Erythroblast (primary cell): ENCODE data around the gene NAPSA.
"Not testable (repeated sequence)": the region's sequence is repeated elsewhere in the genome, so short reads cannot be mapped to it uniquely, and the experiment has no call there.

ENCODE experiments used
- DNase-seq, 2 experiments: peaks; one replicate each; lab custom pipeline; 2025; lab: John Stamatoyannopoulos, UW
- GATA1 ChIP-seq: IDR thresholded peaks from 2 replicates; pipeline ENCODE4 v1.6.1; 2011; ENCODE audit warnings: low read depth, mild to moderate bottlenecking, control low read depth, low read length, moderate library complexity
- POLR2A ChIP-seq: IDR thresholded peaks from 2 replicates; pipeline ENCODE4 v1.6.1; 2011; ENCODE audit warnings: mild to moderate bottlenecking, low read length

The NAPSA gene

DNA sequence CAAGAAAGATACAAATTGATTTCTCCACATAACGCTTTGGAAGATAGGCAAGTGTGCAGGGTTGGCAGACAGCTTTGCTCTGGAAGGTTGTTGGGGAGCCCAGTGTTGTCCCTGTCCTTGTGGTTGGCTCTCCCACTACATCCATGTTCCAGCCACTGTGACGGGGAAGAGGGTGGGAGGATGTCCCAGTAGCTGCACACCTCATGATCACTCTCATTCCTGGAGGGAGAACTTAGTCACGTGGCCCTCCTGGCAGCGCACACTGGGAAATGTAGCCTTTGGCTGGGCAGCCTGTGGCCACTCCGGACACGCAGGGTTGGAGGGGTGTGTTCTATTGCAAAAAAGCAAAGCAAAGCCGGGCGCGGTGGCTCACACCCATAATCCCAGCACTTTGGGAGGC lies 28.6 kb upstream of the NAPSA start:
- TF ChIP-seq POLR2A = no peak
- TF ChIP-seq GATA1 = no peak
- no peak for DNase-seq

DNA sequence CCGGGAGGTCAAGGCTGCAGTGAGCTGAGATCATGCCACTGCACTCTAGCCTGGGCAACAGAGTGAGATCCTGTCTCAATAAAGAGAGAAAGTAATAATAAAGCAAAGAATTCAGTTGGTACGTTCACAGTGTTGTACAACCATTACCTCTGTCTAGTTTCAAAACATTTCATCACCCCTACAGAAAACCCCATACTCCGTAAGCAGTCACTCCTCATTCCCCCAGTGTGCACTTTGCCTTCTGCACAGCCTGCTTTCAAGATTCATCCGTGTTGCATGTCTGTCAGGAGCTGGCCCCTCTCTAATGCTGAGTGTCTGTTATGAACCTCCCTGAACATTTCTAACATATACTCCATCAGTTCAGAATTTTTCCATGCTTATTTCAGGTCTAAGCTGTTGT lies 28.1 kb upstream of the NAPSA start:
- peak in 1 of 2 experiments; percentile 46 for DNase-seq
- no peak for TF ChIP-seq GATA1
- TF ChIP-seq POLR2A = no peak

DNA sequence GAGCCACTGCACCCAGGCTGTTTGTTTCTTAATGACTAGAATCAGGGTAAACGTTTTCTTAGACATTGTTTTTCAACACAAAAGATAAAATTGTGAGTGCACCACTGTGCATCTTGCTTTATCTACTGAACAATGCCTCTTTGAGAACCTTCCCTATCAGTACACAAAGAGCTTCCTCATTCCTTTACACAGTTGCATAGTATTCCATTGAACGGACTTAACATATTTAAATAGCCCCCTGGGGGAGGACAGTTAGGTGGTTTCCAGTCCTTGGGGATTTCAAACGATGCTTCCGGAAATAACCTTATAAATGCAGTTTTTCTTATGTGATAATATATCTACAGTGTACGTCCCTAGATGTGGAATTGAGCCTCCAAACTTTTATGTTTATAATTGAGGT lies 27.3 kb upstream of the NAPSA start:
- no peak for DNase-seq
- TF ChIP-seq POLR2A (no peak), GATA1 (no peak)

DNA sequence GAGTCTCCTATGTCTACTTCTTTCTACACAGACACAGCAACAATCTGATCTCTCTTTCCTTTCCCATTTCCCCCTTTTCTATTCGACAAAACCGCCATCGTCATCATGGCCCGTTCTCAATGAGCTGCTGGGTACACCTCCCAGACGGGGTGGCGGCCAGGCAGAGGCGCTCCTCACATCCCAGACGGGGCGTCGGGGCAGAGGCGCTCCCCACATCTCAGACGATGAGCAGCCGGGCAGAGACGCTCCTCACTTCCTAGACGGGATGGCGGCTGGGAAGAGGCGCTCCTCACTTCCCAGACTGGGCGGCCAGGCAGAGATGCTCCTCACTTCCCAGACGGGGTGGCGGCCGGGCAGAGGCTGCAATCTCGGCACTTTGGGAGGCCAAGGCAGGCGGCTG lies 25.5 kb upstream of the NAPSA start:
- not testable (repeated sequence) for DNase-seq

DNA sequence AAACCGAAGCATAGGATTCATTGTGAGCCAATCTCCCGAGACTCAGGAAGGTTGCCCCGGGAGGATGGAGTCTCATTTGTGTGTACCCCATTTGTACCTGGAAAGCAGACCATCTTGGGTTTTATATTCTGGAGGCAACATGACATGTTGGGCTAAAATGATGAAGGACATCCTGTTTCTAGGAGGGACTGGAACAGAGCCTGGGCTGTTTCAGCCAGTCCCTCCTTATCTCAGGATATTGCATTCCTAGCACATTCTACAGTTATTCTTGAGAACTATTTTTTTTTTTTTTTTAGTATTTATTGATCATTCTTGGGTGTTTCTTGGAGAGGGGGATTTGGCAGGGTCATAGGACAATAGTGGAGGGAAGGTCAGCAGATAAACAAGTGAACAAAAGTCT lies 24.9 kb upstream of the NAPSA start:
- DNase-seq = not testable (repeated sequence)

DNA sequence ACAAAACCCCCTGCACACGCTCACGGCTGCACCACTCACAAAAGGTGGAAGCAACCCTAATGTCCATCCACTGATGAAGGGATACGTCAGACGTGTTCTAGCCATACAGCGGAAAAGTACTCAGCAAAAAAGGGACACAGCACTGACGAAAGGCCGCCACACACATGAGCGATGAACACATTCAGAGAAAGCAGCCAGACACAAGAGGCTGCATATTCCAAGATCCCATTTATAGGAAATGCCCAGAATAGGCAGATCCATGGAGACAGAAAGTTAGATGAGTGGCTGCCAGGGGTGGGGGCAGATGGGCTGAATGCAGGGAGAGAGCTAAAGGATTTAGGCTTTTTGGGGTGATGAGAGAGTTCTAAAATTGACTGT lies 22.4 kb upstream of the NAPSA start:
- no peak for DNase-seq
- TF ChIP-seq GATA1 (no peak), POLR2A (no peak)

DNA sequence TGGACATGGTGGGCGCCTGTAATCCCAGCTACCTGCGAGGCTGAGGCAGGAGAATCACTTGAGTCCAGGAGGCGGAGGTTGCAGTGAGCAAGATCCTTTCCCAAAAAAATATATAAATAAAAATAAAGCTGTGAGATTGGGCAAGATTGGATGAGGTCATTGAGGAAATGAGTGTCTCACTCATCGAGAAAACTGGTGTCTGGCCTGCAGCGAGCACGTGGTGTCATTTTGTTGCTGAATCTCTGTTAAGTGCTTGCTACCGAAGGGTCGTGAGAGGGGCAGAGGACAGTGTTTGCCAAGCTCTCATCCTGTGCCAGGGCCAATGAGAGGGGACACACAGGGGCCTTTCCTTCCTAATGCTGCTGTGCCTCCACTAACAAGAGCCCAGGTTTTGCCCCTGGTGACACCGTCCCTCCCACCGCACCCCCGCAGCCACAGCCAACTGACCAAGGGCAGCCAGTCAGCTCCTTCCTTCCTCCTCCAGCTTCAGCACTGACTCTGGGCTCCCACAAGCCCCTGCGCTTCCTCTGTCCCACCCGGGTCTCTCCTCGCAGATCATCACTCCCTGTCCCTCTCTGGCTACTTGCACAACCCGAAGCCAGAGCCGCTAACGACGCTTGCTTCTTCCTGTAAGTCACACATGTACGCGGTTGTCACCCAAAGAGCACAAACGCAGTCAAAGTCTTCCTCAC lies 21.9 kb upstream of the NAPSA start:
- TF ChIP-seq POLR2A = no peak
- DNase-seq = no peak

DNA sequence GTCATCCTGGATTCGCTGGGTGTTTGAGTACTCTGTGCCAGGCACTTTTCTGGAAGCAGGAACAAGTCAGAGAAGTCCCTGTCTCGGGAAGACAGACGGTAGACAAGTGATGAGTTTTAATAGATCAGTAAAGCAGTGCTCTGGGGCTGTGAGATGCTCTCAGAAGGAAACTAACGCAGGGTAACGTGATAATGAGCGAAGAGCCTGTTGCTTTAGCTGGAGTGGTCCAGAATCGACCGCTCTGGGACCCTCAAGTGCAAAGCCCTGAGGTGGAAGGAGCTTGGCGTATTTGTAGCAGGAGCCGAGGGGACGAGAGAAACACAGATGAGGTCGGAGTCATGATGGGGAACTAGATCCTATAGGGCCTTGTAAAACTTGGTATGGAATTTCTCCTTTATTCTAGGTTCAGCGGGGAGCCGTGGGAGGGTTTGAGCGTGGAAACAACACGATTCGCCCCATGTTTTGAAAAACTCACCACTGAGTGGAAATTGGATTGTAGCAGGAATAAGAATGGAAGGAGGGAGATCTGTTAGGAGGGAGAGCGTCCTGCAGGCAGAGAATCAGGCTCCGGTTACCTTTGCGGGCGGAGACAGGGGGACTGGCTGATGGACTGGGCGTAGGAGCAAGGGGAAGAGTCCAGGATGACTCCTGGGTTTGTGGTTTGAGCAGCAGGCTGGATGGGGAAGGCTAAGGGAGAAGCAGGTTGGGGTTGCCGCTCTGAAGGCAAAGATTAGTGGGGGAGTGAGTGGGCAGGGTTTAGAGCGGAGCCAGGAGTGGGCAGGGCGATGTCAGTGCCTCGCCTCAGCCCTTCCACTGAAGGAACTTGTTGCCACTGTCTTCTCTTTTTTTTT lies 19.5 kb upstream of the NAPSA start:
- TF ChIP-seq GATA1 (no peak), POLR2A (no peak)
- DNase-seq = peak in 1 of 2 experiments; percentile 51

DNA sequence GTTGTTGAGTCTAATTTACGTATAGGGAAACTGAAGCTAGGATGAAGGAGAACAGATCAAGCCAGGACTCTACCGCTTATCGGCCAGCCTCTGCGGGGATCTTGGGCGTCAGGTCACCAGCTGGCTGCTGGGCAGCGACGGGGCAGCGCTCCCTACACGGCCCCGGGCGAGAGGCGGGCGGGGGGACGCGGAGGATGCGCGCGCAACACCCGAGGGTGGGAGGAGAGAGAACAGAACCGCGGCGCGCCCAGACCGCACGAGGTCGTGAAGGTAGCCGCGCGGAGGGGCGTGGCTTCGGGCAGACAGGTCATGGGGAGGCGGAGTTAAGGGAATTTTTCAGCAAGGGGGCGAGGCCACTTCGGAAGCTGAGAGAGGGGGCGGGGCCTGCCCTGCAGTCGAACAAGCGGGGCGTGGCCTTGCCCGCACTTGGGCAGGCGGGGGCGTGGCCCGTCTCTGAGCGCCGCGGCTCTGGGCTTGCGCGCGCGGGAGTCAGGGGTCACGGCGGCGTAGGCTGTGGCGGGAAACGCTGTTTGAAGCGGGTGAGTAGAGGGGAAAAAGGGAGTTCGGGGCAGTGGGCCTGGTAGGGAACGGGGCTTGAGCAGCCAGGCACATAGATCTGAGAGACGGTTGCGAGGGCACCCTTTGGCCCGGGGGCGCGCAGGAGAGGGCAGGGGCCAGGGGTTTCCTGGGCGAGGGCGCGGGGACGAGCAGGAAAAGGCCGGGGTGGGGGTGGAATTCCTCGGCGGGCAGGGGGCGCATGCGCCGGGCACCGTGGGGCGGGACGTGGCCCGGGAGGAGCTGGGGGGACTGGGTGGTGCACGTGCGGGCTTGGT lies 18.6 kb upstream of the NAPSA start, which contains the start of gene POLD1:
Gene POLD1, plus strand, starts transcription at position 496 of the 833 bp plus-strand sequence. CDS start 14,505 bp downstream, outside the sequence.
- TF ChIP-seq GATA1 = no peak
- peak; percentile 92 for TF ChIP-seq POLR2A
- peak; percentile 99 to 100 for DNase-seq

DNA sequence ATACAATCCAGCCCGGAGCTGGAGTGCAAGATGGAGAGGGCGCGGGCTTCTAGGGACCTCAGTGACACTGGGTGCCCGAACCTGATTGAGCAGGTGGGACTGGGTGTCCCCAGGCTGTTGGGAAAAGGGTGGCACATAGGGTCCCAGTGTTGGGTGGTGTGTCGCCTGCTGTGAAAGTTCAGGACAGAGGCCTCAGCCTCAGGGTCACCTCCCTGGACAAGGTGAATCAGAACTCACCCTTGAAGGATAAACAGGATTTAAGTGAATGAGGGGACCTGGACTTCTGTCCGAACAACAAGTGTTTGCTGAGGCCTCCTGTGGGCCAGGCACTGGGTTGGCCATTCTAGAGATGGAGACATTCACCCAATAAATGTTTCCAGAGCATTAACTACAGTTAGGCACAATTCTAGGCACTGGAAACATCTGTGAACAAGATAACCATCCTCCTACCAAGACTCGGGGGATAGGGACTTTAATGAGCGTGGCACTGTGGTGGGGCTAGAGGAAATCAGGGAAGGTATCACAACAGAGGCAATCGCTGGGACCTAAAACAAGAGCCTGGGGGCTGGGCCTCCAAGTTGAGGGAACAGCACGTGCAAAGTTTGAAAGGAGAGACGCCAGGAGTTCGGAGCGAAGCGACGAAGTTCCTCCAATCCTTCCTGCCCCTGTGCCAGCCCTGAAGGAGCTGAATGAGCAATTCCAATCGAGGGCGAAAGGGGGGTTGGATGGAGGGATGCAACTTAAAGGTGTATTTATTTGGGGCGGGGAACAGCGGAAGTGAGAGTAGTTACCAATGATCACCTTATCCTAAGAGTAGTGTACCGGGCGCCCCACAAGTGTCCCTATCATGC lies 17.8 kb upstream of the NAPSA start:
- DNase-seq = no peak
- TF ChIP-seq POLR2A (no peak), GATA1 (no peak)

DNA sequence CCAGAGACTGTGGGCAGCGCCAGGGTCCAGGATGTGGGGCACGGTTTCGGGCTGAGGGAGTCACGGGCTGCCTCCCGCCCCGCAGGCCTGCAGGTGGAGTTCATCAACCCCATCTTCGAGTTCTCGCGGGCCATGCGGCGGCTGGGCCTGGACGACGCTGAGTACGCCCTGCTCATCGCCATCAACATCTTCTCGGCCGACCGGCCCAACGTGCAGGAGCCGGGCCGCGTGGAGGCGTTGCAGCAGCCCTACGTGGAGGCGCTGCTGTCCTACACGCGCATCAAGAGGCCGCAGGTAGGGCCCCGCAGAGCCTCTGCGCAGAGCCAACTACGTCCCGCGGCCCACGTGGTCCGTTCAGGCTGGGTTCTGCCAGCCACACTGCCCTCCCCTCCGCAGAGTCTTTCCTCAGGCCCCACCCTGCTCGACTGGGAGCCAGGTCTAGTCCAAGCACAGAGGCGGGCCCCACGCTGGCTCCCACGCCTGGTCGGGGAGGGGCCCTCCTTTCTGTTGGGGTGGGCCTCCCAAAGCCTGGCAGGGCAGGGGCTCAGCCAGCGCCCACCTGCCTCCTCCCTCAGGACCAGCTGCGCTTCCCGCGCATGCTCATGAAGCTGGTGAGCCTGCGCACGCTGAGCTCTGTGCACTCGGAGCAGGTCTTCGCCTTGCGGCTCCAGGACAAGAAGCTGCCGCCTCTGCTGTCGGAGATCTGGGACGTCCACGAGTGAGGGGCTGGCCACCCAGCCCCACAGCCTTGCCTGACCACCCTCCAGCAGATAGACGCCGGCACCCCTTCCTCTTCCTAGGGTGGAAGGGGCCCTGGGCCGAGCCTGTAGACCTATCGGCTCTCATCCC lies 16.7 kb upstream of the NAPSA start:
- no peak for TF ChIP-seq GATA1
- no peak for TF ChIP-seq POLR2A
- DNase-seq = no peak

DNA sequence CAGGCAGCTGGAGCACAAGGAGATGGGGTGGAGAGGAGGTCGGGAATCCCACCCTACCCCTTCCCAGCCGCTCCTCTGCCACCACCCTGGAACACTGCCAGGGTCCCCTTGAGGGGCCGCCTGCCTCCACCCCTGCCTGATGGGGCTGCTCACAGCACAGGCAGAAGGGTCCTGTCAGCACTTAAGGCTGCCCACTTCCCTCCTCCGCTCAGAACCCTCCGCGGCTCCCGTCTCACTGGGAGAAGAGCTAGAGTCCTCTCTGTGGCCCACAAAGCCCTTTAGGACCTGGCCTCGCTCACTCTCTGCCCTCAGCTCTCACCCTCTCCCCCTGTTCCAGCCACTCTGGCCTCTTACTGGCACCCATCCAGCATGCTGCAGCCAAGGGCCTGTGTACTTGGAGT lies 15.3 kb upstream of the NAPSA start:
- DNase-seq = peak; percentile 46 to 52
- no peak for TF ChIP-seq POLR2A
- TF ChIP-seq GATA1 = no peak
